Measurements from ENCODE around the gene GRM8.
"Not testable (repeated sequence)": the region's sequence is repeated elsewhere in the genome, so short reads cannot be mapped to it uniquely, and the experiment has no call there.

DNA sequence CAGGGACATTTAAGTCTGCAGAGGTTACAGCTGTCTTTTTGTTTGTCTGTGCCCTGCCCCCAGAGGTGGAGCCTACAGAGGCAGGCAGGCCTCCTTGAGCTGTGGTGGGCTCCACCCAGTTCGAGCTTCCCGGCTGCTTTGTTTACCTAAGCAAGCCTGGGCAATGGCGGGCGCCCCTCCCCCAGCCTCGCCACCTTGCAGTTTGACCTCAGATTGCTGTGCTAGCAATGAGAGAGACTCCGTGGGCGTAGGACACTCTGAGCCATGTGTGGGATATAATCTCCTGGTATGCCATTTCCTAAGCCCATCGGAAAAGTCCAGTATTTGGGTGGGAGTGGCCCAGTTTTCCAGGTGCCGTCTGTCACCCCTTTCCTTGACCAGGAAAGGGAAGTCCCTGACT, 421.5 kb downstream of the GRM8 start:
- not testable (repeated sequence) for TF ChIP-seq SUZ12 (IDR thresholded peaks at IDR 0.05; ENCODE audit: extremely low read depth, insufficient read depth, insufficient read length); YY1 (IDR thresholded peaks at IDR 0.05; ENCODE audit: insufficient read depth, insufficient read length)
